NCI-H187 treated with DMSO at 0.1 percent for 48 hours (cell line): ENCODE results near the gene BST2.
A peak's percentile ranks its signal among the peaks of the same experiment; 100 is the strongest.

Experiments
- DNase-seq: peaks from one replicate; lab custom pipeline; 2025; lab: John Stamatoyannopoulos, UW

Gene BST2

GRCh38 chr19:17419621-17420474, 14.4 kb upstream of the BST2 start, which contains the start of gene MVB12A:
Gene MVB12A, plus strand, starts transcription at chr19:17420047. Its CDS starts 89 bp downstream, at chr19:17420136.
- DNase-seq: peak; percentile 65

- DNase-seq: no peak
These were observed 13.8 kb upstream of the BST2 start for GRCh38 chr19:17419154-17419620.

GRCh38 chr19:17418710-17419109, 13.3 kb upstream of the BST2 start:
- no peak for DNase-seq

- DNase-seq: no peak
These were observed 9.7 kb upstream of the BST2 start for GRCh38 chr19:17415121-17415520.

- no peak for DNase-seq
These were observed 8.7 kb upstream of the BST2 start for GRCh38 chr19:17414097-17414496.

GRCh38 chr19:17411801-17412200, 6.4 kb upstream of the BST2 start:
- DNase-seq: no peak

- DNase-seq: no peak
These were observed 4.6 kb upstream of the BST2 start for GRCh38 chr19:17409990-17410389.

GRCh38 chr19:17406887-17407196, 1.4 kb upstream of the BST2 start:
- DNase-seq: no peak

GRCh38 chr19:17406046-17406886, 836 bp upstream of the BST2 start:
- no peak for DNase-seq

GRCh38 chr19:17404621-17405249, 695 bp downstream of the BST2 start:
- DNase-seq: no peak

GRCh38 chr19:17404015-17404414, 1.4 kb downstream of the BST2 start:
- DNase-seq: no peak

- DNase-seq: no peak
These were observed 2.2 kb downstream of the BST2 start for GRCh38 chr19:17402982-17403855.

- no peak for DNase-seq
These were observed 3.8 kb downstream of the BST2 start for GRCh38 chr19:17401628-17402027.

GRCh38 chr19:17398902-17399527, 6.4 kb downstream of the BST2 start:
- no peak for DNase-seq

- DNase-seq: no peak
These were observed 10.5 kb downstream of the BST2 start for GRCh38 chr19:17394891-17395415.

- DNase-seq: no peak
These were observed 11.5 kb downstream of the BST2 start, which contains the start of gene CCDC194 for GRCh38 chr19:17393914-17394313. Gene CCDC194, minus strand, starts transcription at chr19:17394196. Its CDS starts 38 bp downstream, at chr19:17394158.

GRCh38 chr19:17393002-17393401, 12.4 kb downstream of the BST2 start:
- DNase-seq: no peak

- DNase-seq: no peak
These were observed 13.9 kb downstream of the BST2 start for GRCh38 chr19:17391371-17392151.

GRCh38 chr19:17390665-17391370, 14.6 kb downstream of the BST2 start:
- peak; percentile 18 for DNase-seq
